Endothelial cell (in vitro differentiated cells): ENCODE measurements around the gene ATP5F1B. TPM values are rescaled to one million over a fixed set of nuclear protein-coding genes. Genes with fewer than 3 reads are reported as not detected.

Source experiments
- DNase-seq: peaks from one replicate; pipeline ENCODE4 v3.0.0; 2021; ENCODE audit warnings: low spot score
- H3K27ac Mint-ChIP-seq: one replicate; pipeline ENCODE4 v1.8.0; 2021; ENCODE audit warnings: mixed read lengths, inconsistent platforms; ENCODE audit not compliant: unreplicated experiment
- H3K27me3 Mint-ChIP-seq: one replicate; pipeline ENCODE4 v1.8.0; 2021; ENCODE audit warnings: mild to moderate bottlenecking, moderate library complexity, mixed read lengths, inconsistent platforms; ENCODE audit not compliant: unreplicated experiment
- H3K36me3 Mint-ChIP-seq: one replicate; pipeline ENCODE4 v1.8.0; 2021; ENCODE audit warnings: mild to moderate bottlenecking, low read depth, mixed read lengths, inconsistent platforms; ENCODE audit not compliant: unreplicated experiment
- H3K4me1 Mint-ChIP-seq: one replicate; pipeline ENCODE4 v1.8.0; 2021; ENCODE audit warnings: mild to moderate bottlenecking, mixed read lengths, inconsistent platforms; ENCODE audit not compliant: unreplicated experiment
- H3K4me3 Mint-ChIP-seq: one replicate; pipeline ENCODE4 v1.8.0; 2021; ENCODE audit warnings: mild to moderate bottlenecking, mixed read lengths, inconsistent platforms; ENCODE audit not compliant: unreplicated experiment
- H3K9me3 Mint-ChIP-seq: one replicate; pipeline ENCODE4 v1.8.0; 2021; ENCODE audit warnings: mixed read lengths, inconsistent platforms; ENCODE audit not compliant: unreplicated experiment
- CTCF ChIP-seq: fragments of 200-600 bp; sonication (generic); IDR thresholded peaks from one replicate; pipeline ENCODE4 v1.5.0; 2021; ENCODE audit warnings: antibody characterized with exemption; ENCODE audit not compliant: unreplicated experiment
- total RNA-seq: library from RNA; stranded (reverse); fragmentation: NEBNext Ultra II Directional; extraction: Animal tissue kit (Norgen Biotek cat#: 25700); gene quantifications from one replicate; pipeline ENCODE4 v1.2.1, GENCODE V29; 2021; ENCODE audit not compliant: unreplicated experiment

The ATP5F1B gene
- total RNA-seq, 1 donor from 2014 or later: 519 TPM

- no peaks in the 10 kb centered on the region for H3K9me3 Mint-ChIP-seq
- peak; percentile 17 for DNase-seq
- H3K27me3 Mint-ChIP-seq: peaks cover 10% of the 10 kb centered on the region
- peaks cover 26% of the 10 kb centered on the region for H3K4me1 Mint-ChIP-seq
- no peak for TF ChIP-seq CTCF
- H3K36me3 Mint-ChIP-seq: peaks cover 24% of the 10 kb centered on the region
- peak overlapping the region; percentile 96 for H3K27ac Mint-ChIP-seq
- H3K4me3 Mint-ChIP-seq: peak overlapping the region; percentile 99
These were observed 525 bp downstream of the ATP5F1B start for GRCh38 chr12:56645201-56645716.

DNA sequence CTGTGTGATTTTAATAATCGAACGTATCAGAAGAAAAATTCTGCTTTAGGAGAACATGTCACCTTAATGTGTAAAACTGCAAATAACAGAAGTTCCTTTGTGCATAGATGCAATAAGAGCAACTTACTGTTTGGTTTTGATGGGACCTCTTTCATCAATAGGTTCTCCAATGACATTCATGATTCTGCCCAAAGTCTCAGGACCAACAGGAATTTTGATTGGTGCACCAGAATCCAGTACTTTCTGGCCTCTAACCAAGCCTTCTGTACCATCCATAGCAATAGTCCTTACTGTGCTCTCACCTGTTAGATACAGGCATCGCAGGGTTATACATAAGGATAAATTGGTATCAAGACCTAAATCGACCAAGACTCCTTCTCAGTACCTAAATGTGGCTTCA is 1.1 kb downstream of the ATP5F1B start:
- peak overlapping the region; percentile 96 for H3K27ac Mint-ChIP-seq
- H3K36me3 Mint-ChIP-seq: peaks cover 28% of the 10 kb centered on the region
- peaks cover 26% of the 10 kb centered on the region for H3K4me1 Mint-ChIP-seq
- H3K27me3 Mint-ChIP-seq: peaks cover 10% of the 10 kb centered on the region
- TF ChIP-seq CTCF: no peak
- peak overlapping the region; percentile 99 for H3K4me3 Mint-ChIP-seq
- H3K9me3 Mint-ChIP-seq: no peaks in the 10 kb centered on the region
- no peak for DNase-seq

- no peak for TF ChIP-seq CTCF
- H3K36me3 Mint-ChIP-seq: peaks cover 42% of the 10 kb centered on the region
- no peaks in the 10 kb centered on the region for H3K9me3 Mint-ChIP-seq
- H3K4me3 Mint-ChIP-seq: no peak overlapping the region
- H3K4me1 Mint-ChIP-seq: peaks cover 40% of the 10 kb centered on the region
- no peak overlapping the region for H3K27ac Mint-ChIP-seq
- H3K27me3 Mint-ChIP-seq: peaks cover 17% of the 10 kb centered on the region
- no peak for DNase-seq
These were observed 4.6 kb downstream of the ATP5F1B start for GRCh38 chr12:56641219-56641618.

DNA sequence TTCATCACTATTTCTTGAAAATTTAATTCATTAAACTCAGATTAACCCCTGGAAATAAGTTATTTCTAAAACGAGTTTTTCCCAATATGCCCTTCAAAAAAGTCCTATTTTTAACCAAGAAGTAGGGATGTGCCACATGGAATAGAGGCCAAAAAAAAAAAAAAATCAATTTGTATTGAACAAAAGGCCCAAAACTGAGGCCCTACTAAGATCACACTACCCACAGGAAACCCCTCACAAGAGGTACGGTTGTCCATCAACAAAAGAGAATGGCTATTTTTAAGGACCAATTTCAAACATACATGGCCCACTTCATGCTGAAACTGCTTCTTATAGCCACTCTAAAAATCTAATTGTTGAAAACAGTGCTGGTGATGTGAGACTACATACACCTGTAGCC is 8.2 kb downstream of the ATP5F1B start:
- no peak for TF ChIP-seq CTCF
- H3K36me3 Mint-ChIP-seq: peaks cover 28% of the 10 kb centered on the region
- no peak for DNase-seq
- peak overlapping the region; percentile 92 for H3K27ac Mint-ChIP-seq
- H3K4me1 Mint-ChIP-seq: peaks cover 38% of the 10 kb centered on the region
- H3K27me3 Mint-ChIP-seq: peaks cover 14% of the 10 kb centered on the region
- no peaks in the 10 kb centered on the region for H3K9me3 Mint-ChIP-seq
- H3K4me3 Mint-ChIP-seq: peak overlapping the region; percentile 70

DNA sequence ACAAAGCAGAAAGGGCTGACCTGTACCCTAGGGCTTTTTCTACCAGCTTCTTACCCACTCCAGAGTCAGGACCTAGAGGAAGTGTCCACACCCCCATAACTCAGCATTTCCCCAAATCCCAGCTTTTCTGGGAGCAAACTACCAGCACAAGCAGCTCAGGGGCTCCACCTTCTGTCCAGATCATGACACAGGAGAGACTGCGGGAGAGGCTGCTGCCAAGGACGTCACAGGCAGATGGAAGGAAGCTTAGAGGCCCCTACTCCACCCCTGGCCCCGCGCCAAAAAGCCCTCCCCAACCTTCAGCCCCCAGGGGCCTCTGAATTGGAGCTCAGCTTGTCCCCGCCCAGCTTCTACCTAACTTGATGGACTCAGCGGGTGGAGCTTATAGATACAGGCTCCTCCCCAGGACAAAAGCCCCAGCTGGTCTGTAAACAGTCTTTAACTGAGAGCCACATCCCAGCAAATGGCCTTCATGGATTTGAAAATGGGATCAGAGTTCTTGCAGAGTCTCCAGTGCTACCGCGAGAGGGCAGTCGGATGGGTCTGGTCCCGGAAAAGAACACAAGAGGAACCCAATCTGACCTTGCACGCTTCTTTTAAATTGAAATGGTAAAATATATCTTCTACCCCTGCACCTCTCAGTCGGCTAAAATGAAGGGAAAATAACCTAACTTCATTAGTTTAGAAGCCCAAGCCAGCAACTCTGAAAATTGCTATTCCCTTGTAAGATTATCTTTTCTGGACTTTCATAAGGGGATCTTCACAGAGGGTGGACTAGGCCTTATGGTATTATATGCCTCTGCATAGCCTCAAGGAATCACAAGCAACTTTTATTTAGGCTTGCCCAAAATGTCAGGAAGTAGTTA is 8.9 kb downstream of the ATP5F1B start:
- Mint-ChIP-seq H3K4me1 (peaks cover 40% of the 10 kb centered on the region), H3K36me3 (peaks cover 23% of the 10 kb centered on the region), H3K27ac (peak overlapping the region; percentile 92), H3K27me3 (peaks cover 15% of the 10 kb centered on the region), H3K9me3 (no peaks in the 10 kb centered on the region), H3K4me3 (peak overlapping the region; percentile 94)
- DNase-seq: peak; percentile 96
- TF ChIP-seq CTCF: peak; percentile 43
